ENCODE measurements around the gene MINDY4B. TPM values are rescaled to one million over a fixed set of nuclear protein-coding genes. Genes with fewer than 3 reads are reported as not detected.

MINDY4B gene
- total RNA-seq, 1 donor from 2014 or later: not detected

- peaks cover 10% of the 10 kb centered on the region for H3K4me1 Mint-ChIP-seq (ENCODE audit: low read depth, unreplicated experiment)
Observed at GRCh38 chr3:150942221-150942620, 37.0 kb upstream of the MINDY4B start.

GRCh38 chr3:150936693-150937092, 31.5 kb upstream of the MINDY4B start:
- Mint-ChIP-seq H3K27ac (ENCODE audit: unreplicated experiment) (no peak overlapping the region), H3K9me3 (ENCODE audit: unreplicated experiment) (peaks cover 2% of the 10 kb centered on the region), H3K27me3 (ENCODE audit: low read depth, unreplicated experiment) (peaks cover 61% of the 10 kb centered on the region), H3K4me1 (ENCODE audit: low read depth, unreplicated experiment) (peaks cover 2% of the 10 kb centered on the region), H3K4me3 (ENCODE audit: unreplicated experiment) (no peak overlapping the region), H3K36me3 (ENCODE audit: low read depth, unreplicated experiment) (no peaks in the 10 kb centered on the region)
- no peak overlapping the region for H3K27ac ChIP-seq (ENCODE audit: low read depth, low read length)
- H4K20me1 ChIP-seq (ENCODE audit: insufficient read depth, low read length): no peaks in the 10 kb centered on the region
- no peak overlapping the region for H3K4me3 ChIP-seq (ENCODE audit: insufficient read depth, low read depth, low read length)
- FAIRE-seq (no peak), DNase-seq (ENCODE audit: low read depth) (no peak)
- TF ChIP-seq CTCF (IDR thresholded peaks at IDR 0.05; ENCODE audit: insufficient read depth, low read depth, low read length) (no peak), EZH2 (IDR thresholded peaks at IDR 0.05; ENCODE audit: insufficient read depth, low read length) (no peak)
- H2AFZ ChIP-seq (ENCODE audit: low read depth, low read length): no peak overlapping the region
- no peaks in the 10 kb centered on the region for H3K4me1 ChIP-seq (ENCODE audit: insufficient read depth, low read length)
- no peak overlapping the region for H3K9ac ChIP-seq (ENCODE audit: low read length)
- no peaks in the 10 kb centered on the region for H3K36me3 ChIP-seq (ENCODE audit: insufficient read depth, low read length)
- no peak overlapping the region for H3K4me2 ChIP-seq (ENCODE audit: low read length)
- no peaks in the 10 kb centered on the region for H3K9me3 ChIP-seq (ENCODE audit: insufficient read depth, low read depth, low read length)
- H3K79me2 ChIP-seq (ENCODE audit: insufficient read depth, low read length): no peaks in the 10 kb centered on the region
- H3K27me3 ChIP-seq (ENCODE audit: insufficient read depth, low read length): peaks cover 15% of the 10 kb centered on the region

More at GRCh38 chr3:150942221-150942620, 37.0 kb upstream of the MINDY4B start:
- Histone ChIP-seq H3K9me3 (ENCODE audit: insufficient read depth, low read depth, low read length) (peaks cover 3% of the 10 kb centered on the region), H3K27me3 (ENCODE audit: insufficient read depth, low read length) (peaks cover 11% of the 10 kb centered on the region), H3K27ac (ENCODE audit: low read depth, low read length) (no peak overlapping the region), H4K20me1 (ENCODE audit: insufficient read depth, low read length) (no peaks in the 10 kb centered on the region), H3K79me2 (ENCODE audit: insufficient read depth, low read length) (no peaks in the 10 kb centered on the region), H3K9ac (ENCODE audit: low read length) (no peak overlapping the region), H3K4me3 (ENCODE audit: insufficient read depth, low read depth, low read length) (no peak overlapping the region), H3K4me2 (ENCODE audit: low read length) (no peak overlapping the region), H3K36me3 (ENCODE audit: insufficient read depth, low read length) (no peaks in the 10 kb centered on the region), H2AFZ (ENCODE audit: low read depth, low read length) (no peak overlapping the region), H3K4me1 (ENCODE audit: insufficient read depth, low read length) (peaks cover 7% of the 10 kb centered on the region)
- Mint-ChIP-seq H3K27ac (ENCODE audit: unreplicated experiment) (no peak overlapping the region), H3K27me3 (ENCODE audit: low read depth, unreplicated experiment) (peaks cover 52% of the 10 kb centered on the region), H3K36me3 (ENCODE audit: low read depth, unreplicated experiment) (peaks cover 3% of the 10 kb centered on the region), H3K9me3 (ENCODE audit: unreplicated experiment) (peaks cover 2% of the 10 kb centered on the region), H3K4me3 (ENCODE audit: unreplicated experiment) (no peak overlapping the region)
- TF ChIP-seq EZH2 (IDR thresholded peaks at IDR 0.05; ENCODE audit: insufficient read depth, low read length) (no peak), CTCF (IDR thresholded peaks at IDR 0.05; ENCODE audit: insufficient read depth, low read depth, low read length) (no peak)
- DNase-seq (ENCODE audit: low read depth) (no peak), FAIRE-seq (no peak)

- no peaks in the 10 kb centered on the region for H4K20me1 ChIP-seq (ENCODE audit: insufficient read depth, low read length)
- no peak for TF ChIP-seq EZH2 (IDR thresholded peaks at IDR 0.05; ENCODE audit: insufficient read depth, low read length)
- TF ChIP-seq CTCF (IDR thresholded peaks at IDR 0.05; ENCODE audit: insufficient read depth, low read depth, low read length): no peak
- Mint-ChIP-seq H3K4me3 (ENCODE audit: unreplicated experiment) (no peak overlapping the region), H3K27me3 (ENCODE audit: low read depth, unreplicated experiment) (peaks cover 61% of the 10 kb centered on the region), H3K36me3 (ENCODE audit: low read depth, unreplicated experiment) (no peaks in the 10 kb centered on the region), H3K9me3 (ENCODE audit: unreplicated experiment) (peaks cover 2% of the 10 kb centered on the region), H3K4me1 (ENCODE audit: low read depth, unreplicated experiment) (no peaks in the 10 kb centered on the region), H3K27ac (ENCODE audit: unreplicated experiment) (no peak overlapping the region)
- FAIRE-seq: no peak
- no peak for DNase-seq (ENCODE audit: low read depth)
- no peak overlapping the region for H3K27ac ChIP-seq (ENCODE audit: low read depth, low read length)
- H3K9ac ChIP-seq (ENCODE audit: low read length): no peak overlapping the region
- H3K9me3 ChIP-seq (ENCODE audit: insufficient read depth, low read depth, low read length): no peaks in the 10 kb centered on the region
- H3K36me3 ChIP-seq (ENCODE audit: insufficient read depth, low read length): no peaks in the 10 kb centered on the region
- H3K4me3 ChIP-seq (ENCODE audit: insufficient read depth, low read depth, low read length): no peak overlapping the region
- no peak overlapping the region for H3K4me2 ChIP-seq (ENCODE audit: low read length)
- H3K27me3 ChIP-seq (ENCODE audit: insufficient read depth, low read length): peaks cover 22% of the 10 kb centered on the region
- H3K79me2 ChIP-seq (ENCODE audit: insufficient read depth, low read length): no peaks in the 10 kb centered on the region
- H3K4me1 ChIP-seq (ENCODE audit: insufficient read depth, low read length): no peaks in the 10 kb centered on the region
- no peak overlapping the region for H2AFZ ChIP-seq (ENCODE audit: low read depth, low read length)
Observed at GRCh38 chr3:150933473-150933995, 28.3 kb upstream of the MINDY4B start.
